GM13976 (cell line): ENCODE data around the gene GZMB.

Source experiments
- DNase-seq: peaks from one replicate; pipeline ENCODE4 v3.0.0; 2012; ENCODE audit warnings: low spot score
- CTCF ChIP-seq: IDR thresholded peaks from 2 replicates; pipeline ENCODE4 v1.5.1; 2012; ENCODE audit warnings: borderline replicate concordance, mild to moderate bottlenecking; ENCODE audit not compliant: insufficient read depth; ENCODE audit errors: extremely low read depth, missing control alignments, control extremely low read depth
- in situ Hi-C: fragments of 300-500 bp; cut with MboI; formaldehyde crosslinking; loops from one replicate; pipeline ENCODE4 v1.12.0; 2022; ENCODE audit warnings: low sequenced_read_pairs, mixed read lengths, inconsistent platforms; ENCODE audit not compliant: unreplicated experiment

Gene GZMB

GRCh38 chr14:24634158-24634557, at the start of gene GZMB:
Gene GZMB, minus strand, starts transcription at chr14:24634190. Its CDS starts 30 bp downstream, at chr14:24634160.
- no peak for DNase-seq
- in situ Hi-C loops, result no loop called here

GRCh38 chr14:24681056-24681455, 47.1 kb upstream of the GZMB start:
- no peak for TF ChIP-seq CTCF
- no peak for DNase-seq
- in situ Hi-C loops, result loop anchor here (25.0 kb wide), 1 partner anchor 344 kb away; the partner anchor contains the start of genes ADCY4 and RIPK3

More at GRCh38 chr14:24634158-24634557, at the start of gene GZMB:
- no peak for TF ChIP-seq CTCF

- in situ Hi-C loops, result loop anchor here (25.0 kb wide), 1 partner anchor 343 kb away; the partner anchor contains the start of genes ADCY4 and RIPK3
- TF ChIP-seq CTCF, result no peak
- DNase-seq, result no peak
These were observed 46.5 kb upstream of the GZMB start for GRCh38 chr14:24680516-24680915.

DNA sequence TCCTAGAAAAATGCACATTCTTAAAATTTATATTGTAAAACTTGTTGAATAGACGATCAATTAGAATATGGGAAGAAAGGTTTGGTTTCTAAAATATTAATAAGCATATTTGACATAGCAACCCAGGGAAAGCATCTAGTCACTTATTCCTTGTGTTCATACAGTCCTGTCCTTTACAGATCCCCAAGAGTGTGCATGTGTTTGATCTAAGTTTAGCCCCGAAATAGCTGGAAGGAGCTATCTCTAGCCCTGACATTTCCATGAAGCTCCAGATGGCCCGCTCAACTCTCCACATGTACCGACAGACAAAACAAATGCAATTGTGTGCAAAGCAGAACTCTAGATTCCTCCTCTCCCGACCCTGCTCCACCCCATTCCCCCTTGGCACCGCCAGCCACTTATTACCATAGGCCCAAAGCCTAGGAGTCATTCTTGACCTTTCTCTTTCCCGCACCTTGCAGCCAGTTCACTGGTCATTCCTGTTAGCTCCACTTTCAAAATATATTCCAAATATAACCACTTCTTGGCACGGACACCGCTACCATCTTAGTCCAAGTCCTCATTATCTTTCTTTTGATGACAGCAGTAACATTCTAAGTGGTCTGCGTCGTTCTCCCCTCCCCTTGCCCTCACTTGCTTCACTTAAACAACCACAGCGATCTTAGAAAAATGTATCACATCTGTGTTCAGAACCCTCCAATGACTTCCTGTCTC, 45.4 kb upstream of the GZMB start:
- in situ Hi-C loops, result loop anchor here (25.0 kb wide), 1 partner anchor 342 kb away; the partner anchor contains the start of genes ADCY4 and RIPK3
- TF ChIP-seq CTCF, result no peak
- no peak for DNase-seq

GRCh38 chr14:24678801-24679247, 44.8 kb upstream of the GZMB start:
- TF ChIP-seq CTCF, result peak; percentile 98
- DNase-seq, result peak; percentile 75
- in situ Hi-C loops, result loop anchor here (25.0 kb wide), 1 partner anchor 342 kb away; the partner anchor contains the start of genes ADCY4 and RIPK3

GRCh38 chr14:24677956-24678355, 44.0 kb upstream of the GZMB start:
- DNase-seq, result no peak
- TF ChIP-seq CTCF, result no peak
- in situ Hi-C loops, result loop anchor here (25.0 kb wide), 1 partner anchor 341 kb away; the partner anchor contains the start of genes ADCY4 and RIPK3
